ENCODE measurements around the gene TMA7. TPM values are rescaled to one million over a fixed set of nuclear protein-coding genes. Genes with fewer than 3 reads are reported as not detected.

The TMA7 gene
- total and polyA plus RNA-seq, 2 of the 13 experiments (the other 11 are each of a cell fraction or from before 2014, with no cell fraction given), result 100 to 486 TPM

GRCh38 chr3:48397767-48398681 lies 42.0 kb upstream of the TMA7 start (continued):
- TF ChIP-seq NFIC (IDR thresholded peaks at IDR 0.05; ENCODE audit: low read length) (no peak), KIAA2018 (CRISPR knock-in tag; IDR thresholded peaks at IDR 0.05; ENCODE audit: borderline replicate concordance) (no peak), ZNF337 (CRISPR knock-in tag; IDR thresholded peaks at IDR 0.05; ENCODE audit: borderline replicate concordance, low read depth) (no peak), ARID5B (CRISPR knock-in tag; IDR thresholded peaks at IDR 0.05) (no peak), KDM5B (CRISPR knock-in tag; IDR thresholded peaks at IDR 0.05; ENCODE audit: borderline replicate concordance) (no peak), ZNF879 (CRISPR knock-in tag; IDR thresholded peaks at IDR 0.05) (no peak), ZNF792 (CRISPR knock-in tag; IDR thresholded peaks at IDR 0.05) (no peak), HNF1B (CRISPR knock-in tag; IDR thresholded peaks at IDR 0.05) (no peak; the same call in 1 of the 2 replicates), CCDC6 (CRISPR knock-in tag; IDR thresholded peaks at IDR 0.05) (no peak), ZNF296 (CRISPR knock-in tag; conservative IDR thresholded peaks at IDR 0.05) (no peak), KLF12 (CRISPR knock-in tag; IDR thresholded peaks at IDR 0.05; ENCODE audit: borderline replicate concordance) (no peak)
